Parathyroid adenoma (tissue), 2 donors: ENCODE data around the gene SMC1A.
A peak's percentile ranks its signal among the peaks of the same experiment; 100 is the strongest.
"Not testable (repeated sequence)": the region's sequence is repeated elsewhere in the genome, so short reads cannot be mapped to it uniquely, and the experiment has no call there.

ENCODE experiments used
- H2AFZ ChIP-seq: fragments of 300-600 bp; sonication (generic); one replicate; pipeline ENCODE4 v1.7.0; 2017; ENCODE audit warnings: antibody characterized with exemption, mild to moderate bottlenecking
- H3K27ac ChIP-seq: fragments of 300-600 bp; sonication (generic); one replicate; pipeline ENCODE4 v1.7.0; 2017
- H3K27me3 ChIP-seq: fragments of 300-600 bp; sonication (generic); one replicate; pipeline ENCODE4 v1.7.0; 2017; ENCODE audit warnings: low read length; ENCODE audit not compliant: control insufficient read depth, insufficient read depth
- H3K36me3 ChIP-seq: fragments of 300-600 bp; sonication (generic); one replicate; pipeline ENCODE4 v1.7.0; 2017; ENCODE audit warnings: low read length; ENCODE audit not compliant: control insufficient read depth, insufficient read depth
- H3K4me1 ChIP-seq: fragments of 300-600 bp; sonication (generic); one replicate; pipeline ENCODE4 v1.7.0; 2017; ENCODE audit warnings: control low read depth
- H3K4me2 ChIP-seq: fragments of 300-600 bp; sonication (generic); one replicate; pipeline ENCODE4 v1.7.0; 2017; ENCODE audit warnings: low read length
- H3K4me3 ChIP-seq: fragments of 300-600 bp; sonication (generic); one replicate; pipeline ENCODE4 v1.7.0; 2017; ENCODE audit warnings: low read depth, low read length
- H3K79me2 ChIP-seq: fragments of 300-600 bp; sonication (generic); one replicate; pipeline ENCODE4 v1.7.0; 2017; ENCODE audit warnings: control low read depth
- H3K9ac ChIP-seq: fragments of 300-600 bp; sonication (generic); one replicate; pipeline ENCODE4 v1.7.0; 2017; ENCODE audit warnings: mild to moderate bottlenecking
- H3K9me3 ChIP-seq: fragments of 300-600 bp; sonication (generic); one replicate; pipeline ENCODE4 v1.7.0; 2017; ENCODE audit warnings: low read length; ENCODE audit not compliant: control insufficient read depth
- TF ChIP-seq, protein P1 (sequence below): fragments of 300-600 bp; sonication (generic); IDR thresholded peaks from one replicate; pipeline ENCODE4 v1.7.0; 2017; ENCODE audit warnings: antibody characterized with exemption, mild to moderate bottlenecking
- donor health status: primary hyperparathyroidism.

The SMC1A gene

DNA sequence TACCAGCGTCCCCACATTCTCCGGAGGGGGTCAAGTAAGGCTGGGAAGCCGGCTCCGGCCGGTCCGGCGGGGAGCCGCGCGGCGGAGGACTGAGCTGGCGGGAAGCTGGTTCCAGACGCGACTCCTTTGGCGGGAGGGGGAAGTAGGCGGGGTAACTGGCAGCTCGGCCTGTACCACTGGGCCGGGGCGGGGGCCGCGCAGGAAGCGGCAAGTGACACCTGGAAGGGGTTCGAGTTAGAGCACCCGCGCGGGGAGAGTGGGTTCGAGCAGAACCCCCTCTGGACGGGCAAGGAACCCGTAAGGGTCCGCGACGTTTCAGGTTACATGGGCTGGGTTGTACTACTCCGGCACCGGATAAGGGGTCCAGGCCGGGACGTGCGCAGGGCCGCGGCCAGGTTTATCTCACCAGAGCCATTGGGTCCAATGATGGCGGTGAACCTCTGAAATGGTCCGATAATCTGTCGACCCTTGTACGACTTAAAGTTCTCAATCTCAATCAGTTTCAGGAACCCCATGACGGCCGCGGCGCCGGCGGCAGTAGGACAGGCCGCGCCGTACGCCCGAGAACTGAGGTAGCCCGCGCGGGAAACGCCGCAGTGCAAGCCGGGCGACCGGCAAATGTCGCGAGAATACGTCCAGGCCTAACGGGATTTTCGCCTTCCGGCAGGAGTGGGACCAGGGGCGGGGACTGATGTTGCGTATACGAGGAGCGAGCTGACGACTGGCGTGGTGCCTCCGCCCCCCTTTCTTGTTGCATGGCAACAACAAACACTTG is at the start of gene SMC1A:
TSS of gene SMC1A (minus strand) at position 569 of the 775 bp plus-strand sequence. CDS start at position 515, 54 bp downstream.
- no peaks in the 10 kb centered on the region for H3K36me3 ChIP-seq
- H3K4me3 ChIP-seq: peak within 1 kb of the TSS; percentile 81
- H2AFZ ChIP-seq: peak within 1 kb of the TSS; percentile 75
- no peaks in the 10 kb centered on the region for H3K9me3 ChIP-seq
- TF ChIP-seq, protein P1, sequence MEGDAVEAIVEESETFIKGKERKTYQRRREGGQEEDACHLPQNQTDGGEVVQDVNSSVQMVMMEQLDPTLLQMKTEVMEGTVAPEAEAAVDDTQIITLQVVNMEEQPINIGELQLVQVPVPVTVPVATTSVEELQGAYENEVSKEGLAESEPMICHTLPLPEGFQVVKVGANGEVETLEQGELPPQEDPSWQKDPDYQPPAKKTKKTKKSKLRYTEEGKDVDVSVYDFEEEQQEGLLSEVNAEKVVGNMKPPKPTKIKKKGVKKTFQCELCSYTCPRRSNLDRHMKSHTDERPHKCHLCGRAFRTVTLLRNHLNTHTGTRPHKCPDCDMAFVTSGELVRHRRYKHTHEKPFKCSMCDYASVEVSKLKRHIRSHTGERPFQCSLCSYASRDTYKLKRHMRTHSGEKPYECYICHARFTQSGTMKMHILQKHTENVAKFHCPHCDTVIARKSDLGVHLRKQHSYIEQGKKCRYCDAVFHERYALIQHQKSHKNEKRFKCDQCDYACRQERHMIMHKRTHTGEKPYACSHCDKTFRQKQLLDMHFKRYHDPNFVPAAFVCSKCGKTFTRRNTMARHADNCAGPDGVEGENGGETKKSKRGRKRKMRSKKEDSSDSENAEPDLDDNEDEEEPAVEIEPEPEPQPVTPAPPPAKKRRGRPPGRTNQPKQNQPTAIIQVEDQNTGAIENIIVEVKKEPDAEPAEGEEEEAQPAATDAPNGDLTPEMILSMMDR: no peak
- H3K4me1 ChIP-seq: peaks cover 3% of the 10 kb centered on the region
- H3K79me2 ChIP-seq: peaks cover 7% of the 10 kb centered on the region
- H3K4me2 ChIP-seq: peak within 1 kb of the TSS; percentile 79
- H3K27me3 ChIP-seq: no peaks in the 10 kb centered on the region
- peak within 1 kb of the TSS; percentile 81 for H3K27ac ChIP-seq
- no peak within 1 kb of the TSS for H3K9ac ChIP-seq

GRCh38 chrX:53471346-53471745 is 48.9 kb upstream of the SMC1A start:
- Histone ChIP-seq H2AFZ (no peak overlapping the region), H3K27me3 (no peaks in the 10 kb centered on the region), H3K4me2 (no peak overlapping the region), H3K4me1 (no peaks in the 10 kb centered on the region), H3K4me3 (no peak overlapping the region), H3K9me3 (no peaks in the 10 kb centered on the region), H3K27ac (no peak overlapping the region), H3K36me3 (no peaks in the 10 kb centered on the region), H3K79me2 (no peaks in the 10 kb centered on the region), H3K9ac (no peak overlapping the region)
- TF ChIP-seq, protein P1: no peak

DNA sequence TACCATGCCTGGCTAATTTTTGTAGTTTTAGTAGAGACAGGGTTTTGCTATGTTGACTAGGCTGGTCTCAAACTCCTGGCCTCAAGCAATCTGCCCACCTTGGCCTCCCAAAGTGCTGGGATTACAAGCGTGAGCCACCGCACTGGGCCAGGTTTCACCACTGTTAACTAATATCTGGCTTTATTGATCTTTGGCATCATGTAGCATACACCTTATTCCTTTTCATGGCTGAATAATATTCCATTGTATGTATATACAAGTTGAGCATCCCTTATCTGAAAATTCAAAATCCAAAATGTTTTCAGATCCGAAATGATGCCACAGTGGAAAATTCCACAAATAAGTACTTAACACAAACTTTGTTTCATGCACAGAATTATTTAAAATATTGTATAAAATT is 46.2 kb upstream of the SMC1A start:
- H3K9me3 ChIP-seq, H3K36me3 ChIP-seq, H3K27ac ChIP-seq, H3K4me1 ChIP-seq, H3K79me2 ChIP-seq, H3K4me2 ChIP-seq, H3K4me3 ChIP-seq, H3K27me3 ChIP-seq, H2AFZ ChIP-seq, H3K9ac ChIP-seq: not testable (repeated sequence)

DNA sequence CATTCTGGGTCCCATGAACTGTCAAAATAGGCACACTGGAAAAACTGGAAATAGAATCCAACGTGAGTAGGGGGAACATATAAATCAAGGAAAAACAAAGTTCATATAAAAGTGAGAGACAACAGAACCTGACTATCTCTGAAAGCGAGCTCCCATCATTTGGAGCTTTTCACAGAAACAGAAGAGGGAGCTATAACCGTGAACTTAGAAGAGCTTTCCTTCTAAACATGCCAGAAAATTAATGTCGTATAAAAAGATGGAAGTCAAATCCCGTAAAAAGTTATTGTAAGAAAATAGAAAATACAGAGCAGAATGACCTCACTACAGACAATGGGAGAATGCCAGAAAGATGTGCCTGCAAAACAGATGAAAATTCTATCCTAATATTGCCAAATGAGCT is 35.6 kb upstream of the SMC1A start:
- H2AFZ ChIP-seq: no peak overlapping the region
- H3K4me2 ChIP-seq: no peak overlapping the region
- H3K27me3 ChIP-seq: no peaks in the 10 kb centered on the region
- no peak overlapping the region for H3K27ac ChIP-seq
- TF ChIP-seq, protein P1: no peak
- H3K9ac ChIP-seq: no peak overlapping the region
- H3K4me3 ChIP-seq: no peak overlapping the region
- H3K9me3 ChIP-seq: no peaks in the 10 kb centered on the region
- no peaks in the 10 kb centered on the region for H3K4me1 ChIP-seq
- H3K36me3 ChIP-seq: no peaks in the 10 kb centered on the region
- no peaks in the 10 kb centered on the region for H3K79me2 ChIP-seq

- Histone ChIP-seq H3K27me3 (no peaks in the 10 kb centered on the region), H3K4me1 (no peaks in the 10 kb centered on the region), H3K79me2 (no peaks in the 10 kb centered on the region), H2AFZ (no peak overlapping the region), H3K27ac (no peak overlapping the region), H3K9me3 (no peaks in the 10 kb centered on the region), H3K4me2 (no peak overlapping the region), H3K9ac (no peak overlapping the region), H3K4me3 (no peak overlapping the region), H3K36me3 (no peaks in the 10 kb centered on the region)
- TF ChIP-seq, protein P1: no peak
Observed at GRCh38 chrX:53456254-53456653, 33.8 kb upstream of the SMC1A start.
